ENCODE measurements around the gene RAI14.
A peak's percentile ranks its signal among the peaks of the same experiment; 100 is the strongest.

The RAI14 gene

DNA sequence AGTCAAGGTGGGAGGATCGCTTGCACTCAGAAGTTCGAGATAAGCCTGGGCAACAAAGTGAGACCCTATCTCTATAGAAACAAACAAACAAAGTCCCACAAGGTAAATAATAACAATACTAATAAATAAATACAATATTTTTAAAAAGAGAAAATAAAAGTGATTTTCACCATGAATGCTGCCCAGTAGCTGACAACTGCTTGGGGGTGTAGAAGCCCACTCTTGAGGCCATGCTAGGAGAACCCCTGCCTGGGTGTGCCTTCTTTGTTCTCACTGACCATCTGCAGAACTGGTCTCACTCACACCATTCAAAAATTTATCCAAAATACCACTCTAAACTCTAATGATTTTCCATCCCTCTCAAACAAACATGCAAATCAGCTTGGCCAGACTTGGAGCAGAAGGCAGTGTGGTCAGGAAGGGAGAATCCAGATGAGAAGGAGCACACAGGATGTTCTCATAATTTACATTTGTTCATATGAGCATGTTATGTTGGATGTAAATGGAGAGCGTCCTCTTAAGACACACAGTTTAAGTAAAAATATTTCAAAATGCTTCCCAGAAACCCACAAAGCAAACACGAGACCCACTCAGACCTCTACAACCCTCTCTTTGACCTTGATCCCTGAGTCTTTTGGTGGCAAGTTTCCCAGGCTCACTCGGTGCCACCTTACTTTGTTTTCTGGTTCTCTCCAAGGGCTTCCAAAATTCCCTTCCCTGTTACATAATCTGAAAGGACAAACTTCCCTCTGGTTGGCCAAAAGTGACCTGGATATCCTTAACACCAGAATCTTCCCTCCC, 7.9 kb upstream of the RAI14 start:
- DNase-seq, result no peak

DNA sequence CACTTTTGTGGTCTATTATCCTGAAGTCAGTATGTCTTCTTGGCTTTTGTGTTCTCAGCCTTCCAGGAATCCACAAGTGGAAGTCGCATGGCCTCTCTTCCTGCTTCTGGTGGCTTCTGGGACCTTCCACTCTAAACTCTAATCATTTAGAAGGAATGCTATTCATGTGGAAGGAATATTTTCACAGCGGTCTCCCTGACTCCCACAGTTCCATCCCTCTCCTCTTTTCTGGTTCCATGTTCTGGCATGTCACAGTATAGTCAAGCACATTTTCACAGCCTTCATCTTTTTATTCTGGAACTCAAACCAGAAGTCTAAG, 7.3 kb upstream of the RAI14 start:
- no peak for DNase-seq

DNA sequence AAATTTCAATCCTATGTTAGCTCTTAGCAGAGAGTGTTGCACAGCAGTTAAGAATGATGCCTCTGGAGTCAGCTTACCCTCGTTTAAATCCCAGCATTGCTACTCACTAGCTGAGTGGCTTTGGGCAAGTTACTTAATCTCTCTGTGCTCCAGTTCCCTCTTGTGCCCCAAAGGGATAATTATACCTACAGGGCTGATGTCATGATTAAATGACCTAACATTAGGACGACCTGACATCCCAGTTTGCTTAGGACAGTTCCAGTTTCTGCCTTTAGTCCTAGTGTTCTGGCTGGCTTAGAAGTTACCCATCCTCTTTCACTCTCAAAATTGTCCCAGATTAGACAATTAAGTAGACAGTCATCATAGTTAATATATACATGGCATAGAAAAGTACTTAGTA, 4.3 kb upstream of the RAI14 start:
- no peak for DNase-seq

DNA sequence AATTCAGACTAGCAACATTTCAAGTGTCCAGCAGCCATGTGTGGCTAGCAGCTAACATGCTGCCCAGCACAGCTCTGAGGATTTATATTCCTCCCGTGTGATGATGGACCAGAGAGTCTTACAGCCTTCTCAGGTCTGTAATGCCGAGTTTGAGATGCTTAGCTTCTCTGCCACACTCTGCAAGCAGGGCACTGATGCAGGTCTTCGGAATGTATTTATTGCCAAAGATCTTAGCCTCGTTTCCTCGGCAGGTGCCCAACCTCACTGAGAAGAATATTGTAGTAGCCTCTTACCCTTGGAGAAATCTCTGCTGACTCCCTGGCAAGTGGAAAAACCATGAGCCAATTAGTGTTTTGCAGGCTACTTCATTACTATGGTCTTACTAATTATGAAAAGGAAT, 3.7 kb upstream of the RAI14 start:
- DNase-seq, result no peak

GRCh38 chr5:34652914-34653313, 3.2 kb upstream of the RAI14 start:
- no peak for DNase-seq

DNA sequence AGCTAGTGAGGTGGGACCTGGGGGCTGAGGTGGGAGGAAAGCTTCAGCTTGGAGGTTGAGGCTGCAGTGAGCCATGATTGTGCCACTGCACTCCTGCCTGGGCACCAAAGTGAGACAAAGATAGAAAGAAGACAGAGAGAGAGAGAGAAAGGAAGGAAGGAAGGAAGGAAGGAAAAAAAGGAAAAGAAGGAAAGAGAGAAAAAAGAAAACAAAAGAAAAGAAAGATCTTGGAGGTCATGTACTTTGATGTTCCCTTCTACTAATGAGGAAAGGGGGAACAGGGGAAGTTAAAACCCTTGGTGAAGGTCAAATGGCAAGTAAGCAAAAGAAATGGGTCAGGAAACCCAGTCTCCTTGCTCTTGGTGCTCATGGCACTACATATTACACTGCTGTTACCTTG, 2.4 kb upstream of the RAI14 start:
- no peak for DNase-seq

DNA sequence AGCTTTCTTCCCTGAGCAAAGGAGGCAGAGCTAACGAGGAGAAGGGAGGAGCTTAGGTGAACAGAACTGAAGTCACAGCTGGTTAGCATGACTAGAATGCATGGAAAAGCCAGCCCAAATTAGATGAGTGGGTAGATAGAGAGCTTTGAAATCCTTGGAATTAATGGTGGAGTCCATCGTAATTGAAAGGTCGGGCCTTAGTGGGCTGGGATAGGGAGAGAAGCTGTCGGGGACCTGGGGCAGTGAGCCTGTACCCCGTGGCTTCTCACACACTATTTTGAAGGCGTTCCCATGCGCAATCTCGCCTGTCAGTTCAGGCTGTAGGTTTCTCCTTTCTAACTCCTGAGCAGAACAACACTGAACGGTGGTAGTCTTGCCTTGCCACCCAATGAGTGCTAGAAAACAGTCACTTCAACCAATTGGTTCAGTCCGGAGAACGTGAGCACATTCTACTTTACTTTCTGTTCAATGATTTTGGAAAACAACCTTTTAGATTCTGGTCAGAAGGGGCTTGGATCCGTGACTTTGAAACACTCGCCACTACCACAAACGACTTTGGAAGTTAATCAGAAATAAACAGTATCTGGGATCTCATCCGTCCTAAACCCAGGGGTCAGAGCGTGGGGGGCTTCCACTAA, 655 bp upstream of the RAI14 start:
- peak; percentile 13 for DNase-seq

- DNase-seq, result no peak
Observed at GRCh38 chr5:34656700-34657273, 659 bp downstream of the RAI14 start.

- DNase-seq, result no peak
Observed at GRCh38 chr5:34657274-34657921, 1.3 kb downstream of the RAI14 start.

- no peak for DNase-seq
Observed at GRCh38 chr5:34657988-34658387, 1.9 kb downstream of the RAI14 start.

- no peak for DNase-seq
Observed at GRCh38 chr5:34659168-34659567, 3.0 kb downstream of the RAI14 start.

DNA sequence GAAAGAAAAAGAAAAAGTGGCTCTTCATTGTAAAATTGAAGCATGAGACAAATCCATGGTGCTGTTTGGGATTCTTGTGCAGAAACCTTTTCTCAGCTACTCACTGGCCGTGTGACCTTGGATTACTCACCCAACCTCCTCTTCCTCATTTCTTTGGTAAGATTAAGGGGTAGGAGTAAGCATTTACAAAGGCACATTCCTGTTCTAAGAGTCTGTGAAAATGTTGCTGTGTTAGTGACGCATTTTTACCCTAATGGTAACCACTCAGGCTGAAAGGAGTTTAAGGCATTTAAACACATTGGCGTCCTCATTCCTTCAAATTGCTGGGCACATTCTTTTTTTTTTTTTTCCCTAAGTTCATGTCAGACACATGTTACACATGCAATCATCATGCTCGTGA, 4.3 kb downstream of the RAI14 start:
- DNase-seq, result no peak

- DNase-seq, result no peak
Observed at GRCh38 chr5:34663771-34664496, 7.8 kb downstream of the RAI14 start.

- no peak for DNase-seq
Observed at GRCh38 chr5:34666392-34667080, 10.4 kb downstream of the RAI14 start.

DNA sequence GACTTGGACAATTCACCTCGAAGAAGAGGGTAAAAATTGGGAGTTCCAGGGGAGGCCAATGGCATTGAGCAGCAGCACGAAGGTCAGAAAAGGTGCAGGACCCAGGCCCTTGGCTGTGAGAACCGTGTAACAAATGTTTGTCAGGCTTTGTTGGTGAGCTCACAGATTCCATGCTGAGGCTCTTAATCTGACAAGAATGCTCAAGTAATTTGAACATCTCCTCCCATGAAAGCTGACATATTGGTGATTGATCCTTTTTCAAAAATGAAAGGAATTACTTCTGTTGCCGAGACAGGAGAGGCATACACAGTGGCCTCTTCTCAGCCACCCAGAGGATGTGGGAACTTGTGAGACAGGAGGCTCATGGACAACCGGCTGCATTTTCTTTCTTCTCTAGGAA, 11.6 kb downstream of the RAI14 start:
- DNase-seq, result no peak

DNA sequence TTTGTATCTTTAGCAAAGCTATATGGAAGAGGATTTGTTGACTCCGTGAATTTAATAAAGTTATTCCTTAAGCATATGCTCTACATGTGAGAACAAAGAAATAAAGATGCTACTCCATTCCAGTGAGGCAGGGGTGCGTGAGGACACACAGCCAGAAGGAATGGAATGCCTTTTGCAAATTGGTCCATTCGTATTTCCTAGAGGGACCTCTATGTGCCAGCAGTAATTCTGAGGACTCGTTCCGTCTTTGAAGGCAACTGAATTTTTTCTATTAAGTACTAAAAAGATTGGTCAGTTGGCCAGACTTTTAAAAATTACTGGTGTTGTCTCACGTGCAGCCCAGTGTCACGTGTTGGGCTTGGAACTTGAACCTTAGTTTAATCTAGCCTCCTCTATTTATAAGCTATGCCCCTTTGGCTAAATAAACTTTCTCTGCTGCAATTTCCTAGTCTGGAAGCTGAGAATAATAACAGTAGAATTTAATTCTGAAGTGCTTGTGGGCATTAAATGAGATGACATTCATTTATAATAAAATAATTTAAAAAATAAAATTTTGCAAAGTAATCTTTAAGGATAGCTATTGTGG, 13.9 kb downstream of the RAI14 start:
- DNase-seq, result no peak

- no peak for DNase-seq
Observed at GRCh38 chr5:34672196-34672595, 16.1 kb downstream of the RAI14 start.

DNA sequence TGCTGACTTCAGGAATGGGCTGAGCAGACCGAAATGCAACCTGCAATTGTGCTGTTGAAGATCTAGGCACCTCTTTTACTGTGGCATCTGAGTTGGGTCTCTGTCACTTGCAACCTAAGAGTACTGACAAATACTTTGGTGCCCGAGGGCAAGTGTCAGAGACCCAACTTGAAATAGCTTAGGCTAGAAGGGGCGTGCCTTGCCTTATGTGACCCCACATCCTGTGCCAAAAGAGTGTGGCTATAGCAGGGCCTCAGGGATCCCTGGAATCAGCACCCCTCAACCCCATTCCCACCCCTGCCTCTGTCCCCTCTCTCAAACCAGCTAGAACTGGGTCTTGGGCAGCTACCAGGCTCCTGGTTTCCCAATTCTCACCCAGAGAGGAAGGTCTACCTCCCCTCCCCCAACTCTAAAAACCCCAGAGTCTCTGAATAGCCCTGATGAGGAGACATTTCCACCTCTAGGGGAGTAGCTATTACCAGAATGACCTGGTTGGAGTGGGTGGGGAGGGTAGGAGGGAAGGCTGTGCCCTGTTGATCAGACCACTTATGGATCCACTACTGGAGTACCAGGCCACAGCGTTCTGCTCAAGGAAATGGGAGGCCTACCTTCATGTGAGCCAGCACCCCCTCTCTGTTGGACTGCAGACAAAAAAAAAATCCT, 17.5 kb downstream of the RAI14 start:
- DNase-seq, result no peak

DNA sequence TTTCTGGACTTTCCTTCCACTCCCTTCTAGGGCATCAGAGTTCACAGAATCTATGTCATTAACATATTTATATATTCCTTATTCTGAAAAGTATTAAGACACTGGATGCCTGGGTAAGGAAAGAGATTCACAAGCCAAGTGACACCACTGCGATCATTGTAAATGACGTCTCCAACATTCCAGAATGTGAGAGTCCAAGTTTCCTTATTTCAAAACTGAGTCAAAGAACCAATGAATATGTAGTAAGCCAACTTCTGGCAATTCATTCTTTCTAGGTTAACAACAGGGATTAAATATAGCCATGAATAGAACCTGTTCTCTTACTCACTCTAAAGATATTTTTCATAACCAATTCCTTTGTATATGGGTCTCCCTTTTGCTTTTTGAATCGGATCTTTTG, 18.1 kb downstream of the RAI14 start:
- no peak for DNase-seq

GRCh38 chr5:34675857-34676256, 19.7 kb downstream of the RAI14 start:
- DNase-seq, result no peak

DNA sequence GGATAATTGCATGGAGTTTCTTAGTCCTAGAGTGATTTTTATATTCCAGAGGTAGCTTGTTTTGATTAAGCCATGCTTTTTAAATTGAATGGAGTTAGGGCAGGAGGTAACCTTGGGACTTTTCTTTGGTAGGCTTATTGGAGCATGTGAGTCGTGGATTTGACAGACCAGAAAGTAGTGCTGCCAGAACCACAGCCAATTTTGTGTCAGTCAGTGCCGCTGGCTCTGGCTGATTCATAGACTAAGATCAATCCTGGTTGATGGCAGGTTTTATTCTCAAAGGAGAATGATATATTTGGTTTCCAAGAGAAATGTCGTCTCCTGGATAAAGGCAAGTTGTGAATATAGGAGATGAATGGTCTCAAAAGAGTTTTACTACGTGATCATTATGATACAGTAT, 20.3 kb downstream of the RAI14 start:
- no peak for DNase-seq

DNA sequence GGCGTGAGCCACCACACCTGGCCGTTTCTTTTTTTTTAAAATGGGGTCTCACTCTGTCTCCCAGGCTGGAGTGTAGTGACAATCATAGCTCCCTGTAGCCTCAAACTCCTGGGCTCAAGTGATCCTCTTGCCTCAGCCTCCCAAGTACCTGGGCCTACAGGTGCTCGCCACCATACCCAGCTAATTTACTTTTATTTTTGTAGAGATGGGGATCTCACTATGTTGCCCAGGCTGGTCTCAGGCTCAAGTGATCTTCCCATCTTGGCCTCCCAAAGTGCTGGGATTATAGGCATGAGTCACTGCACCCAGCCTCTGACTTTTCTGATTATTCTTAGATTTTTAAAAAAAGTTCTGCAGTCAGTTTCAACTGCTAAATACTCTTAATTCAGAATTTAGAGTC, 21.3 kb downstream of the RAI14 start:
- DNase-seq, result no peak

Data from activated CD4-positive, alpha-beta T cell treated with anti-CD3 and anti-CD28 coated beads, Interleukin-2, amount 50 U/mL, for 1 hour (primary cell).